Measurements from ENCODE around the gene LBHD2. TPM values are rescaled to one million over a fixed set of nuclear protein-coding genes. Genes with fewer than 3 reads are reported as not detected.

LBHD2 gene
- polyA plus RNA-seq, 1 donor (not counting 4 experiments of a cell fraction or from before 2014, with no cell fraction given): not detected

- dilution Hi-C loops (cut with MboI; ENCODE audit: extremely low pct_ligation_motif_present, low sequenced_read_pairs): no loop called here
- peaks cover 2% of the 10 kb centered on the region for H4K20me1 ChIP-seq (ENCODE audit: control insufficient read depth, extremely low read depth, insufficient read depth, low read length)
- H3K79me2 ChIP-seq (ENCODE audit: control insufficient read depth, insufficient read depth, low read length): no peaks in the 10 kb centered on the region
- H3K27ac ChIP-seq (ENCODE audit: control insufficient read depth, insufficient read depth, low read length): no peak overlapping the region
- TF ChIP-seq, protein P1, sequence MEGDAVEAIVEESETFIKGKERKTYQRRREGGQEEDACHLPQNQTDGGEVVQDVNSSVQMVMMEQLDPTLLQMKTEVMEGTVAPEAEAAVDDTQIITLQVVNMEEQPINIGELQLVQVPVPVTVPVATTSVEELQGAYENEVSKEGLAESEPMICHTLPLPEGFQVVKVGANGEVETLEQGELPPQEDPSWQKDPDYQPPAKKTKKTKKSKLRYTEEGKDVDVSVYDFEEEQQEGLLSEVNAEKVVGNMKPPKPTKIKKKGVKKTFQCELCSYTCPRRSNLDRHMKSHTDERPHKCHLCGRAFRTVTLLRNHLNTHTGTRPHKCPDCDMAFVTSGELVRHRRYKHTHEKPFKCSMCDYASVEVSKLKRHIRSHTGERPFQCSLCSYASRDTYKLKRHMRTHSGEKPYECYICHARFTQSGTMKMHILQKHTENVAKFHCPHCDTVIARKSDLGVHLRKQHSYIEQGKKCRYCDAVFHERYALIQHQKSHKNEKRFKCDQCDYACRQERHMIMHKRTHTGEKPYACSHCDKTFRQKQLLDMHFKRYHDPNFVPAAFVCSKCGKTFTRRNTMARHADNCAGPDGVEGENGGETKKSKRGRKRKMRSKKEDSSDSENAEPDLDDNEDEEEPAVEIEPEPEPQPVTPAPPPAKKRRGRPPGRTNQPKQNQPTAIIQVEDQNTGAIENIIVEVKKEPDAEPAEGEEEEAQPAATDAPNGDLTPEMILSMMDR (optimal IDR thresholded peaks at IDR 0.05 in 1 of 3, IDR thresholded peaks at IDR 0.05 in 1 of 3, conservative IDR thresholded peaks at IDR 0.05 in 1 of 3; ENCODE audit: extremely low read depth in 1 of 3, insufficient read depth in 2 of 3, low read length in 3 of 3): no peak
- TF ChIP-seq EZH2 (IDR thresholded peaks at IDR 0.05; ENCODE audit: low read length): no peak
- no peak overlapping the region for H3K4me3 ChIP-seq (ENCODE audit: control insufficient read depth in 2 of 3, extremely low read depth in 1 of 3, insufficient read depth in 2 of 3, low read depth in 1 of 3, low read length in 3 of 3)
- no peak for FAIRE-seq
- no peak for DNase-seq (ENCODE audit: low read depth, low spot score)
- no peak overlapping the region for H2AFZ ChIP-seq (ENCODE audit: control insufficient read depth, low read length)
- H3K4me2 ChIP-seq (ENCODE audit: control insufficient read depth, extremely low read depth, insufficient read depth, low read depth, low read length): no peak overlapping the region
- no peaks in the 10 kb centered on the region for H3K9me1 ChIP-seq (ENCODE audit: control insufficient read depth, extremely low read depth, insufficient read depth, low read length)
- no peak overlapping the region for H3K9ac ChIP-seq (ENCODE audit: control insufficient read depth, extremely low read depth, insufficient read depth, low read length)
- H3K9me3 ChIP-seq (ENCODE audit: control insufficient read depth, low read depth, low read length): no peaks in the 10 kb centered on the region
- peaks cover 30% of the 10 kb centered on the region for H3K27me3 ChIP-seq (ENCODE audit: control insufficient read depth, extremely low read depth, insufficient read depth, low read length)
- no peaks in the 10 kb centered on the region for H3K36me3 ChIP-seq (ENCODE audit: control insufficient read depth in 2 of 2, extremely low read depth in 1 of 2, insufficient read depth in 2 of 2, low read length in 2 of 2)
- no peaks in the 10 kb centered on the region for H3K4me1 ChIP-seq (ENCODE audit: control insufficient read depth, extremely low read depth, insufficient read depth, low read length)
These were observed 26.7 kb downstream of the LBHD2 start for GRCh38 chr14:103110681-103111231.

- no peak for FAIRE-seq
These were observed 27.3 kb downstream of the LBHD2 start for GRCh38 chr14:103111232-103111868.

More at GRCh38 chr14:103111232-103111868, 27.3 kb downstream of the LBHD2 start:
- H3K27ac ChIP-seq (ENCODE audit: control insufficient read depth, insufficient read depth, low read length): no peak overlapping the region
- dilution Hi-C loops (cut with MboI; ENCODE audit: extremely low pct_ligation_motif_present, low sequenced_read_pairs): no loop called here
- peaks cover 27% of the 10 kb centered on the region for H3K27me3 ChIP-seq (ENCODE audit: control insufficient read depth, extremely low read depth, insufficient read depth, low read length)
- H3K9me1 ChIP-seq (ENCODE audit: control insufficient read depth, extremely low read depth, insufficient read depth, low read length): no peaks in the 10 kb centered on the region
- no peaks in the 10 kb centered on the region for H3K4me1 ChIP-seq (ENCODE audit: control insufficient read depth, extremely low read depth, insufficient read depth, low read length)
- DNase-seq (ENCODE audit: low read depth, low spot score): no peak
- H3K4me3 ChIP-seq (ENCODE audit: control insufficient read depth in 2 of 3, extremely low read depth in 1 of 3, insufficient read depth in 2 of 3, low read depth in 1 of 3, low read length in 3 of 3): no peak overlapping the region
- TF ChIP-seq, protein P1 (optimal IDR thresholded peaks at IDR 0.05 in 1 of 3, IDR thresholded peaks at IDR 0.05 in 1 of 3, conservative IDR thresholded peaks at IDR 0.05 in 1 of 3; ENCODE audit: extremely low read depth in 1 of 3, insufficient read depth in 2 of 3, low read length in 3 of 3): no peak
- H3K4me2 ChIP-seq (ENCODE audit: control insufficient read depth, extremely low read depth, insufficient read depth, low read depth, low read length): no peak overlapping the region
- no peaks in the 10 kb centered on the region for H4K20me1 ChIP-seq (ENCODE audit: control insufficient read depth, extremely low read depth, insufficient read depth, low read length)
- H2AFZ ChIP-seq (ENCODE audit: control insufficient read depth, low read length): no peak overlapping the region
- H3K36me3 ChIP-seq (ENCODE audit: control insufficient read depth in 2 of 2, extremely low read depth in 1 of 2, insufficient read depth in 2 of 2, low read length in 2 of 2): no peaks in the 10 kb centered on the region
- H3K79me2 ChIP-seq (ENCODE audit: control insufficient read depth, insufficient read depth, low read length): no peaks in the 10 kb centered on the region
- no peak overlapping the region for H3K9ac ChIP-seq (ENCODE audit: control insufficient read depth, extremely low read depth, insufficient read depth, low read length)
- no peaks in the 10 kb centered on the region for H3K9me3 ChIP-seq (ENCODE audit: control insufficient read depth, low read depth, low read length)

All from keratinocyte (primary cell).